Measurements from ENCODE around the gene NEIL1.

Gene NEIL1

GRCh38 chr15:75357976-75358673, 11.3 kb downstream of the NEIL1 start:
- DNase-seq = no peak

DNA sequence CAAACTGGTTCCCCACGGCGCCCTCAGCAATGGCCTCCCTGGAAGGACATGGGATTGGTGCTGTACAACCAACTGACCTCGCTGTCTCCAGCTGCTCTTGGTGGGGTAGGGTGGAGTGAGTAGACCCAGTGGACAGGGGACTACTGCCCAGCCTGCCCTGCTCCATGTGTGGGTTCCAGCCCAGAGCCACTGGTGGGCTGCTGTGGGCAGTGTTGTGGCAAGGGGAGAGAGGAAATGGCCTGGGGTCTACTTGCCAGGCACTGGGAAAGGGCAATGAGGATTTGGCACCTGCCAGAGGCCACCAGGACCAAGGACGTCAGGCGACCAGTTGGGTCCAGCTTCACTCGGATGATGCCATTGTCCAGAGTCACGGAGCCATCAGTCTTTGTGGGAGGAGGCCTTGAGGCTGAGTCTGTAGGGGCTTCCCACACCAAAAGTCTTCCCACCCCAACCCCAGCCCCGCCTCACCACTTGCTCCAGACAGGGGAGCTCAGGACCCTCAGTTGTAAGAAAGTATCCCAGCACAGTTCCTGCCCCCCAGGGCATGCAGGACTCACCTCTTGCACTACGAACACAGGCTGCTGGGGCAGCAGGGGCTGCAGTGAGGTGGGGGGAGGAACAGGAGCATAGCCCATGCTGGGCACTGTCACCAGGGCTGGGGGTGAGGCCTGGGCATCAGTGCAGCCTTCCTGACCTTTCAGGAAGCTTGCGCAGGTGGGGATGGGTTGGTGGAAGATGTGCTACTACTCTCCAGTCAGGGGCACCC, 12.1 kb downstream of the NEIL1 start:
- no peak for DNase-seq

- DNase-seq = no peak
Measured at GRCh38 chr15:75359537-75360250, 12.9 kb downstream of the NEIL1 start.

DNA sequence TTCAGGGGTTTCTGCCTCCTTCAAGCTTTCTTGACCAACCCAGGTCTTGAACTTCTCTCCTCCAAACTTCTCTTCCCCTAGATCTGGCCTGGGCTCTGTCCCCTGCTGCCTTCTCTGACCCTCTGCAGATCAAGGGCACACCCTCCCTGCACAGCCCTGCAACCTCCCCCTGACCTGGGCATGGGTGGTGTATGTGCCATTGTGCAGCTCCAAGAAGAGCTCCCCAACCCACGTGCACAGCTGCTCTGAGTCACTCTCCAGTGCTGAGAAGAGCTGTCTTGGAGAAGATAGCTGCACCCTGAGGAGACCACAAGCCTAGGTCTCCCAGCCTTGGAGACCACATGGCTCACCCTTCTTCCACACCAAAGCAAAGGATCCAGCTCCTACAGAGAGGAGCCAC, 13.6 kb downstream of the NEIL1 start:
- DNase-seq = no peak

GRCh38 chr15:75360856-75361255, 14.0 kb downstream of the NEIL1 start:
- no peak for DNase-seq

- no peak for DNase-seq
Measured at GRCh38 chr15:75361361-75361988, 14.6 kb downstream of the NEIL1 start.

DNA sequence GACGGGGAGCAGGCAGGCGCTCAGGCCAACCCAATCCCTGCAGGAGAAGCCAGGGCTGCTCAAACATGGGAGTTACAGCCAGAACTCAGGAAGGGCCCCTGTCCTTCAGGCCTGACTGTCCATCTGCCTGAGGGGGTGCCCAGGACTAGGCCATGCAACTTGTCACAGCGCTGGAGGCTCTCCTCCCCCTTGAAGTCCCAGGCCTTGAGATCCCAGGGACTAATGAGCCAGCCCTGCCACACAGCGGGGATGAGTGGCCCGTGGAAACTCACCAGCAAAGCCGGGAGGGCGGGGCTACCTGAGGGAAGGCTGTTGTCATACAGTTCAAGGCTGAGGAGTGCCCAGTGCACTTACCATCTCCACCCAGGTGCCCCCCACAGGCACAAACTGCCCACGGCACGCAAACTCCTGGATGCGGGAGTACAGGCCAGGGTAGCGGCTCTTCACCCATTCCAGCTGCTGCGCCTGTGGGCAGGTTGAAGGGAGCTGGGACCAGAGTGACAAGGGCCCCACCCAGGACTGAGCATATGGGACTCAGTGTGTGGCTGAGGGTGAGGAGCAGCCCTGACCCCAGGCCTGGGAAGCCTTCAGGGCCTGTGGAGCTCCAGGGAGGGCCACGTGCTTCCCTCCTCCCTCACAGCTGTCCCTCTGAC, 15.3 kb downstream of the NEIL1 start:
- DNase-seq = no peak

DNA sequence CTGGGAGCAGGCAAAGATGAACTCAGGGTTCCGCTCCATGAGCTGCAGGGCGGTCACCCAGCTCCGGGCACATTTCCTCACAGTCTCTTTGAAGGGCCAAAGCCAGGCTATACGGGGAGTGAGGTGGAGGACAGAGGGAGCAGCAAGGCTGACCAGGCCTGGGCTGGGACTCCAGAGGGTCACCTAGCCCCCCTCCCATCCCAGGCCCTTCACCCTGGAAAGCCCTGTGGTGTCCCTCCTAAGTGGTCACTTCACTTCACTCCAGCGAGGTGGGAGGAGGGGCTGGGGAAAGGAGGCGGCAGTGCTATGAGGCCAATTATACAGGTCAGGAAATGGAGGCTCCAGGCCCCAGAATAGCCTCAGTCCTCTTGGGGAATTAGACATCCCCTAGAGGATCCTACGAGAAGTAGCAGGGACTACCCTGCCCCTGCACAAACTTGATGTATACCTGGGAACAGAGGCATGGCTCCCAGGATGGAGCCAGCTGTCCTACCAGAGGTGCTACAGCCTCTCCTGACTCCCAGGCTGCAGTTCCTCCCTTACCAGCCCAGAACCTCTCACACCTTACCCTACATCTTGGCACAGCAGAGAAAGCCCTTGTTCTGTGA, 15.9 kb downstream of the NEIL1 start:
- no peak for DNase-seq

GRCh38 chr15:75363786-75364185, 16.9 kb downstream of the NEIL1 start:
- no peak for DNase-seq

DNA sequence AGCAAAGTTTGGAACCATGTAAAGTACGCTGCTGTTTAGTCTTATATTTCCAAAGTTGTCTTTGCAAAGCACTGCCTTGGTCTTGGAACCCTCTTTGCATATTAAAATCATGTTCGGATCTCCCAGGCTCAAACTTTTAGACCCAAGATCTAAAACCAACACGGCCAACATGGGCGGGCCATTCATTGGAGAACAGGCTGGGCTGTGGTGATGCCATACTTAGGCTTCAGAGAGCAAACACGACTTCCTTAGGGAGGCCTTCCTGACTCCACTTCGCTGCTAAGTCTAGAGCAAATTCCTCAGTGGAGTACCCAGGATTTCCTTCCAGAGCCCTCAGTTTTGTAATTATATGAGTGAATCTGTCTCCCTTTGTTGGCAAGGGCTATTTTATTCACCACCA, 18.0 kb downstream of the NEIL1 start:
- no peak for DNase-seq

DNA sequence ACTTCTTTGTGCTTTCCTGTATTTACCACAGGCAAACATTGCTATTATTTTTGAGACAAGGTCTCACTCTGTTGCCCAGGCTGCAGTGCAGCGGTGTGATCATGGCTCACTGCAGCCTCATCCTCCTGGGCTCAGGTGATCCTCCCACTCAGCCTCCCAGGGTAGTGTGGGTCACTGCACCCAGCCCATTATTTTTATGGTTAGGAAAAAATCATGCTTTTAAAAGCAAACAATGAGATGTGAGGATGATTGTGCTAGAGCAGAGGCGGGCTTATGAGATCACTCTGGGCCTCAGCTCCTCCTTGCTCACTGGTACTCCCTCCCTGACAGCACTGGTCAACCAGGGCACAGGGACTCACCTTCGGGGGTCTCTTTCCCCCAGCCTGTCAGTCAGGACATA, 19.3 kb downstream of the NEIL1 start:
- no peak for DNase-seq

- no peak for DNase-seq
Measured at GRCh38 chr15:75367006-75367405, 20.2 kb downstream of the NEIL1 start.

- no peak for DNase-seq
Measured at GRCh38 chr15:75367406-75367912, 20.6 kb downstream of the NEIL1 start.

DNA sequence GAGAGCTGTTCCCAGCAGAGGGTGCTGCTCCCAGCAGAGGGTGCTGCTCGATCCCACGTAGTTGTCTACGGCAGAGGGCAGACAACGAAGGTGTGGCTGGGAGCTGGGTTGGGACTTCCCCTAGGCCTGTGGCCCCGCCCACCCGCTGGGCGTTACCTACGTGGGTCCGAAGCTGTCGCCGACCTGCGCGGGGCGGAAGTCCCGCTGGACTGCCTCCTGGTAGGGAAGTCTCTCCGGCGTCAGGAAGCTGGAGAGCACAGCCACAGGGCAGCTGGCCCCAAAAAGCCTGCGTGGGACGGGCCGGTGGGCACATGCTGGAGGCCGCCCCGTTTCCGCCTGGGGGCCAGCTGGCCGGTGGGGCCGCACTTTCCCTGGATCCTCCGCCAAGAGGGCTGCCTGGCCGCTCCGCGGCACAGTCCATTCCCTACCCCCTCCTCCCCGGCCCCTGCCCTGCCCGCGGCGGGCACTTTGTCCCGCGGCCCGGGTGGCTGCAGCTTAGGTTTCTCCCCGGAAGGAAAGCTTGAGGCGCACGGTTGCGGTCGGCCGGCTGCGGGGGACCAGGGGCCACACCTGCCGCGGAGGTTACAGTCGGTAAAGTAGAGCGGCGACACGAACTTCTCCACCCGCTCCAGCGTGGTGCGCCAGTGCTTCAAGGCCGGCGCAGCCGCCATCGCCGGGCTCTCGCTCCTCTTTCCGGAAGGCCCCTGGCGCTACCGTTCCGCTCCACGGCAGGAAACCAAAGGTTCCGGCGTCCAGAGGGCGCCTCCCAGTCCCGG, 21.3 kb downstream of the NEIL1 start, which contains the start of gene MAN2C1:
MAN2C1 (minus strand) TSS at position 695 of the 776 bp plus-strand sequence; CDS start at position 671, 24 bp downstream.
- DNase-seq = peak; percentile 95

DNA sequence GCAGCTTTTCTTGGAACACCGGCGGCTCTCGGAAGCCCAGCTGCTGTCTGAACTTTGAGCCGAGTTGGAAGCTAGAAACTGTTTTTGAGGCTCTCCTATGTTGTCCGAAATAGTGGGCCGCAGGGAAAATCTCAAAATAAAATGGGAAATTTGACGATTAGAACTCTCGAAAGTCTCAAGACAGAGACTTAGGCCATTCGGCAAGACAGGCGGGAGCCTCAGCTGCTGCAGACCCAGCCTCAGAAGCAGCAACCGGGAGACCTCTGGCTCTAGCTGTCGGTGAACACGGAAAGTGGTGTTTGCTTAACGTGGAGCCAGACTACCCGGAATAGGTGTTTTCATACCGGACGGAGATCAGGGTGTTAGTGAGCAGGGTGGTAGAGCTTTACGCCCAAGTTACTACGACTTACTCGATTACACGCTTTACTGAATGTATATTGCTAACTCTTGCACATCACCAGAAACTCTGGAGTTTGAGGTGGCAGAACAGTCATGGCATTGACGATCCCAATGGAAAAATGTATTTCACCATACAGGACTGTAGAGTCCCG, 21.9 kb downstream of the NEIL1 start:
- no peak for DNase-seq

DNA sequence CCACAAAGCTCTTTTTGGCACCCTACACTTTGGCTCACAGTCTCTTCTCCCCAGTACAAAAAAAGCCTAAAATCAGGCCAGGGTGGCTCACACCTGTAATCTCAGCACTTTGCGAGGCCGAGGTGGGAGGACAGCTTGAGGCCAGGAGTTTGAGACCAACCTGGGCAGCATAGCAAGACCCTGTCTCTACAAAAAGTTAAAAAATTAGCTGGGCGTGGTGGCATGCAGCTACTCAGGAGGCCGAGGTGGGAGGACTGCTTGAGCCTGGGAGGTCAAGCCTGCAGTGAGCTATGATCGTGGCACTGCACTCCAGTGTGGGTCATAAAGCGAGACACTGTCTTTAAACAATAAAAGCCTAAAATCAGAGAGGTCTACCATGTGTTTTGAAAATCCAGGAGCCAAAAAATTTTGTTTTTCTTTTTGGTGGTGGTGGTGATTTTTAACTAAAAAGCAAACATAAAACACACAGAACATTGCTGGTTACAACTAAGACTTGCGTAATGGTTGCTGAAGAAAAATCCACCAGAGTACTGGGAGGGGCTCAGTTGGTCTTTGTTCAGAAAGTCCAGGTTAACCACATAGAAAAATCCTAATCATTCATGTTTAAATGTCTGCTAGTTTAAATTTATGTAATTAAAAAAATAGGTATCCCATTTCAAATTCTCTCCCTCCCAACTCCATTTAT, 23.2 kb downstream of the NEIL1 start:
- no peak for DNase-seq

DNA sequence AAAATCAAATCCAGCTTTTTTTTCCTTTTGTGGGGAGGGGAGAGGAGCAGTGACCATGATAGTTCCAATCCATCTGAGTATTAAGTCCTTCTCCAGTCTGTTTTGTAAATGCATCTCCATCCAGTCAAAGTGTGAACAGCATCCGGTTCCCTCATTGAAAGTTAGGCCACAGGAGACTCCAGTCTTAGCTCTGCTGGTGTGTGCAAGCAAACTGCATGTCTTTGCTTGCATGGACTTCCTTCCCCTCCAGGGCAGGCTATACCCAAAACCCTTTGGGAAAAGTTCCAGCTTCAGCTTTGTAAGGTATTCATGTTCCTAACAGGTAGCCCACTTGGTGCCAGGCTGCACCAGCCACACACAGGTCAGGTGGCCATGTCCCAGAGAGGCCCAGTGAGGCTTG, 24.6 kb downstream of the NEIL1 start:
- no peak for DNase-seq

DNA sequence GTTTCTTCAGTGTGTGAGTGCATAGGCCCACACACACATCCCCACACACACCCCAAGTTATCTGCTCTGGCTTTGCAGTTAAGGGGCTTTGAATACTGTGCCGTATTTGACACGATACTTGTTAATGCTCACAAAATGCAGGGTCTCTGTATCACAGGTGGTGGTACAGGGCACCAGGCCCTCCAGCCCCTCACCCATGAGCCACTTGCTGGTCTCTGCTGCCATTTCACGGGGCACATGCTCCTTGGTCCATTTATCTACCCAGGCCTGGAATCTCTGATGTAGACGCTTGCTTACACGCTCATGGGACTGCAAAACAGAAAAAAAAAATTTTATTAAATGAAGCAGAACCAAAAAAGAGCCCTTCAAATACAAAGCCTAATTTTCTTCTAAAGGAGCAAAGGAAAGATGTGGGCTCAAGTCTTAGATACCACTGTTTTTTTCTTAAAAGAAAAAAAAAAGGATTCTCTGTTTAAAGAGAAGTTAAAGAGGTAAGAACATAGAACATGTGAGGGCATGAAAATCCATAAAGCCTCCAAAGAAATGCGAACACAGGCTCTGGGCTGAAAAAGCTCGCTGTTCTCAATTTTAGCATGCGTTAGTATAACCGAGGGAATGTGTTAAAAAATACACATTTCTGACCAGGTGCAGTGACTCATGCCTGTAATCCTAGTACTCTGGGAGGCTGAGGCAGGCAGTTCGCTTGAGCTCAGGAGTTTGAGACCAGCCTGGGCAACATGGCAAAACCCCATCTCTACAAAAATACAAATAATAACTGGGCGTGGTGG, 25.3 kb downstream of the NEIL1 start:
- DNase-seq = no peak

DNA sequence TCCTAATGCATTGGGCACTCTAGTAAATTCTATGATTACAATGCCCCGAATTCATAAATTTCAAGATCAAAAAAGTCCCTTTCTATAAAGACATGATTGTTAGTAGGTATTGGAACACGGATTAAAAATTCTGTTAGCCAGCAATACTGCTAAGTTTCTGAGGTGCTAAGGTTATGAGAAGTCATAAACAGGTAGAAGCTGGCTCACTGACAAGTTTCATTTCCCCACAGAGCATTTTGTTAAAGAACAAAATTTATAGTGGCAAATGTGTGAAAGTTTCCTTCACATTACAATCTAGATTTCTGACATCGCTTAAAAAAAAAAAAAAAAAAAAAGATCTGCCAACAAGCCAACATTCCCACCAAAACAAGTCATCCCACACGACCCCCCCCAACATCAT, 33.9 kb downstream of the NEIL1 start:
- no peak for DNase-seq

Measured in right hindlimb (tissue), 1 donor.